ENCODE measurements around the gene NEK7.

GRCh38 chr1:198155253-198155652 is 1.5 kb upstream of the NEK7 start:
- TF ChIP-seq POLR2A (IDR thresholded peaks at IDR 0.05) (no peak), CTCF (IDR thresholded peaks at IDR 0.05 in 8 of 11, conservative IDR thresholded peaks at IDR 0.05 in 3 of 11) (no peak)

All from spleen (tissue), 7 donors.